Lower lobe of right lung (tissue), 2 donors: Measurements from ENCODE around the gene KIRREL3. TPM values are rescaled to one million over a fixed set of nuclear protein-coding genes. Genes with fewer than 3 reads are reported as not detected.

ENCODE experiments used
- ATAC-seq, 2 donors: fragments of 200-7000 bp; cut with Tn5 transposase; one replicate each; pipeline ENCODE4 v1.9.1; 2020 to 2022; ENCODE audit warnings: mild to moderate bottlenecking in 2 of 2, moderate library complexity in 2 of 2
- DNase-seq: peaks from one replicate; pipeline ENCODE4 v3.0.0-alpha.2; 2020
- H3K27ac ChIP-seq: fragments of 200-600 bp; one replicate; pipeline ENCODE4 v1.8.0; 2022
- H3K27me3 ChIP-seq: fragments of 200-600 bp; one replicate; pipeline ENCODE4 v1.8.0; 2022; ENCODE audit warnings: low read depth
- H3K36me3 ChIP-seq: fragments of 200-600 bp; one replicate; pipeline ENCODE4 v1.8.0; 2022; ENCODE audit warnings: mild to moderate bottlenecking
- H3K4me1 ChIP-seq: fragments of 200-600 bp; one replicate; pipeline ENCODE4 v1.8.0; 2022
- H3K4me3 ChIP-seq: fragments of 200-600 bp; one replicate; pipeline ENCODE4 v1.8.0; 2022; ENCODE audit warnings: mild to moderate bottlenecking
- H3K9me3 ChIP-seq: fragments of 200-600 bp; one replicate; pipeline ENCODE4 v1.8.0; 2022
- CTCF ChIP-seq: fragments of 200-600 bp; IDR thresholded peaks from one replicate; pipeline ENCODE4 v1.8.0; 2022; ENCODE audit warnings: antibody characterized with exemption, mild to moderate bottlenecking
- intact Hi-C: fragments of 100-400 bp; cut with DNase I; formaldehyde crosslinking; loops from one replicate; pipeline ENCODE4 v1.11.0; 2022
- total RNA-seq: library from RNA; stranded (reverse); fragmentation: NEBNext Ultra II Directional; extraction: Animal tissue kit (Norgen Biotek cat#: 25700); gene quantifications from one replicate; pipeline ENCODE4 v1.2.1, GENCODE V29; 2021
- donor health status: DM: no; HTN: yes; CAD: no; lungs with severe emphysema.

KIRREL3 gene
- total RNA-seq, 1 donor from 2014 or later = 0.15 TPM

- H3K9me3 ChIP-seq = no peaks in the 10 kb centered on the region
- TF ChIP-seq CTCF = no peak
- intact Hi-C loops = no loop called here
- H3K4me1 ChIP-seq = no peaks in the 10 kb centered on the region
- H3K36me3 ChIP-seq = no peaks in the 10 kb centered on the region
- peaks cover 5% of the 10 kb centered on the region for H3K27me3 ChIP-seq
- no peak for ATAC-seq
- H3K27ac ChIP-seq = no peak overlapping the region
- DNase-seq = no peak
- no peak overlapping the region for H3K4me3 ChIP-seq
These were observed 362.8 kb downstream of the KIRREL3 start for GRCh38 chr11:126637795-126638175.

- intact Hi-C loops = no loop called here
- TF ChIP-seq CTCF = no peak
- ATAC-seq (no peak), DNase-seq (no peak)
- peaks cover 5% of the 10 kb centered on the region for H3K27me3 ChIP-seq
- no peak overlapping the region for H3K27ac ChIP-seq
- no peaks in the 10 kb centered on the region for H3K9me3 ChIP-seq
- no peaks in the 10 kb centered on the region for H3K36me3 ChIP-seq
- no peak overlapping the region for H3K4me3 ChIP-seq
- H3K4me1 ChIP-seq = no peaks in the 10 kb centered on the region
These were observed 363.4 kb downstream of the KIRREL3 start for GRCh38 chr11:126636911-126637794.

- Histone ChIP-seq H3K27ac (no peak overlapping the region), H3K9me3 (no peaks in the 10 kb centered on the region), H3K27me3 (peaks cover 5% of the 10 kb centered on the region), H3K4me1 (no peaks in the 10 kb centered on the region), H3K4me3 (no peak overlapping the region), H3K36me3 (no peaks in the 10 kb centered on the region)
- intact Hi-C loops = no loop called here
- DNase-seq (no peak), ATAC-seq (no peak)
- TF ChIP-seq CTCF = no peak
These were observed 365.1 kb downstream of the KIRREL3 start for GRCh38 chr11:126635511-126635910.

DNA sequence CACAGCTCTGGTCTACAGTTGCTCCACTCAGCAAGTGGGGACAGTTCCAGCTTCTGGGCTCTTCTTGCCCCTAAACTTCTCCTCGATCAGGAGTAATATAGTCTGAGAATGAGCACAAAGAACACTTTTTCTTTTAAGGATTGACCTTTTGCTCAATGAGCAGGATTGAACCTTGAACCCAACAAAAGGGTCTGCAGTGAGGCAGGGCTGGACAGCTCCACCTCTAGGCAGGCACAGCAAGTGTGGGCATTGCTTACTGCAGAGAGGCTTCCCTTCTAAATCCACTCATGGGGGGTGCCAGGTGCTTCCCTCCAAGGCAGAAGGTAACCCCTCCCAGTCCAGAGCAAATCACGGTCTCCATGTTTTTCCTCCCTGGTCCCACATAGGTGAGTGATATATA lies 365.6 kb downstream of the KIRREL3 start:
- H3K27me3 ChIP-seq = peaks cover 5% of the 10 kb centered on the region
- intact Hi-C loops = no loop called here
- no peak for TF ChIP-seq CTCF
- DNase-seq = no peak
- ATAC-seq = no peak
- H3K9me3 ChIP-seq = no peaks in the 10 kb centered on the region
- H3K27ac ChIP-seq = no peak overlapping the region
- no peaks in the 10 kb centered on the region for H3K4me1 ChIP-seq
- H3K36me3 ChIP-seq = no peaks in the 10 kb centered on the region
- no peak overlapping the region for H3K4me3 ChIP-seq

- Histone ChIP-seq H3K27ac (no peak overlapping the region), H3K36me3 (no peaks in the 10 kb centered on the region), H3K4me1 (no peaks in the 10 kb centered on the region), H3K9me3 (no peaks in the 10 kb centered on the region), H3K27me3 (no peaks in the 10 kb centered on the region), H3K4me3 (no peak overlapping the region)
- intact Hi-C loops = no loop called here
- ATAC-seq (no peak), DNase-seq (no peak)
- TF ChIP-seq CTCF = no peak
These were observed 367.2 kb downstream of the KIRREL3 start for GRCh38 chr11:126633330-126633729.
